Measurements from ENCODE around the gene NNT. TPM values are rescaled to one million over a fixed set of nuclear protein-coding genes. Genes with fewer than 3 reads are reported as not detected.

NNT gene
- total and polyA plus RNA-seq, 3 donors from 2014 or later, result 25.4 to 55.0 (median 32.1) TPM

DNA sequence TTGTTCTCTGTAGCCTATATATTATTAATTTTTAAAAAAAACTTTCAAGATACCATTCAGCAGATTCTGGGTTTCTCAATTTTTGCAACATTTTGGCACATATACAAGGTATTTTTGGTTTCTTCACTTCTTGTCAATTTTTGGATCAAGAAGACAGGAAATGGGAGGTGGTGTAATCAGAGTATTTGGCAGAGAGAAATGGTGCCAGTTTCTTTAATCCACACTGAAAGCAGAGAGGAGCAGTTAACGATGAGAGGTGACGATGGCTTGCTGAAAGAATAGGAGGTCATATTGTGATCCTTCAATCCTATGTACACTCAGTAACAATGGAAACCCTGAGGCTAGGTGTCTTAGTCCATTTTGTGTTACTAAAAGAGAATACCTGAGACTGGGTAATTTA lies 16.4 kb downstream of the NNT start:
- no peaks in the 10 kb centered on the region for H3K27me3 ChIP-seq
- no peaks in the 10 kb centered on the region for H3K9me3 ChIP-seq
- no peaks in the 10 kb centered on the region for H3K4me1 ChIP-seq
- no peak overlapping the region for H3K4me3 ChIP-seq
- WGBS, 2 donors, result 86 to 89% methylated on average over 2 of the region's 2 CpGs
- H3K27ac ChIP-seq, result no peak overlapping the region
- intact Hi-C loops (cut with DNase I; ENCODE audit: low total_unique reads), result no loop called here
- no peak for DNase-seq
- H3K36me3 ChIP-seq (ENCODE audit: low read depth, missing control alignments), result no peaks in the 10 kb centered on the region
- TF ChIP-seq, protein P1, sequence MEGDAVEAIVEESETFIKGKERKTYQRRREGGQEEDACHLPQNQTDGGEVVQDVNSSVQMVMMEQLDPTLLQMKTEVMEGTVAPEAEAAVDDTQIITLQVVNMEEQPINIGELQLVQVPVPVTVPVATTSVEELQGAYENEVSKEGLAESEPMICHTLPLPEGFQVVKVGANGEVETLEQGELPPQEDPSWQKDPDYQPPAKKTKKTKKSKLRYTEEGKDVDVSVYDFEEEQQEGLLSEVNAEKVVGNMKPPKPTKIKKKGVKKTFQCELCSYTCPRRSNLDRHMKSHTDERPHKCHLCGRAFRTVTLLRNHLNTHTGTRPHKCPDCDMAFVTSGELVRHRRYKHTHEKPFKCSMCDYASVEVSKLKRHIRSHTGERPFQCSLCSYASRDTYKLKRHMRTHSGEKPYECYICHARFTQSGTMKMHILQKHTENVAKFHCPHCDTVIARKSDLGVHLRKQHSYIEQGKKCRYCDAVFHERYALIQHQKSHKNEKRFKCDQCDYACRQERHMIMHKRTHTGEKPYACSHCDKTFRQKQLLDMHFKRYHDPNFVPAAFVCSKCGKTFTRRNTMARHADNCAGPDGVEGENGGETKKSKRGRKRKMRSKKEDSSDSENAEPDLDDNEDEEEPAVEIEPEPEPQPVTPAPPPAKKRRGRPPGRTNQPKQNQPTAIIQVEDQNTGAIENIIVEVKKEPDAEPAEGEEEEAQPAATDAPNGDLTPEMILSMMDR (IDR thresholded peaks at IDR 0.05), result no peak
- no peak for TF ChIP-seq POLR2A (IDR thresholded peaks at IDR 0.05)

DNA sequence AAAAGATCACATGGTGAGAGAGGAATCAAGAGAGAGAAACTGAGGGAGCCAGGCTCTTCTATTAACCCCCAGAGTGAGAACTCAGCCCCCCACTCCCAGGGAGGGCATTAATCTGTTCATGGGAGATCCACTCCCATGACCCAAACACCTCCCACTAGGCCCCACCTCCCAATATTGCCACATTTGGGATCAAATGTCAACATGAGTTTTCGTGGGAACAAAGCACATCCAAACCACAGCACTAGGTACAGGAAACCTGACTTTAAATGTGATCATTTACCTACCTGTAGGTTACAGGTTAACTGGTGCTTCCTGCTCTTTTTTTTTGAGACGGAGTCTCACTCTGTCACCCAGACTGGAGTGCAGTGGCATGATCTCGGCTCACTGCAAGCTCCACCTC lies 16.9 kb downstream of the NNT start:
- WGBS, 2 donors, result 94 to 100% methylated on average over 3 of the region's 3 CpGs
- H3K9me3 ChIP-seq, result no peaks in the 10 kb centered on the region
- no peak overlapping the region for H3K4me3 ChIP-seq
- no peak overlapping the region for H3K27ac ChIP-seq
- no peaks in the 10 kb centered on the region for H3K4me1 ChIP-seq
- H3K36me3 ChIP-seq (ENCODE audit: low read depth, missing control alignments), result no peaks in the 10 kb centered on the region
- intact Hi-C loops (cut with DNase I; ENCODE audit: low total_unique reads), result no loop called here
- TF ChIP-seq, protein P1 (IDR thresholded peaks at IDR 0.05), result no peak
- TF ChIP-seq POLR2A (IDR thresholded peaks at IDR 0.05), result no peak
- H3K27me3 ChIP-seq, result no peaks in the 10 kb centered on the region
- DNase-seq, result no peak

DNA sequence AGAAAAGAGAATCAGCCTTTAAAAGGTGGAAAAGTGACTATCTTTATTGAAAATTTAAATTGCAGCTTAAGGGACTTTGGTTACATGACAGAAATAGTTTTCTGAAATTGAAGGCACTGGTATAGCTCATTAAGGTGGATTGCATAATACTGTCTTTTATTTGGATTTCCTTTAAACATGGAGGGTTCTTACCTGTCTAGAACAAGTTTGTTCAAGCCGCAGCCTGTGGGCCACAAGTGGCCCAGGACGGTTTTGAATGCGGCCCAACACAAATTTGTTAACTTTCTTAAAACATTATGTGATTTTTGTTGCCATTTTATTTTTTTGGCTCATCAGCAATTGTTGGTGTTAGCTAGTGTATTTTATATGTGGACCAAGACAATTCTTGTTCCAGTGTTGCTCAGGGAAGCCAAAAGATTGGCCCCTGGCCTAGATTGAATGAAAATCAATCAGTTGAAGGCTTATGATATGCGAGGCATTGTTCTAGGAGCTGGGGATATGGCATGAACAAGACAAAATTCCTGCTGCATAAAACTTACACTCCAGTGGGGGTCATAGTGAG lies 18.0 kb downstream of the NNT start:
- WGBS, 2 donors, result 90 to 96% methylated on average over 4 of the region's 4 CpGs
- Histone ChIP-seq H3K4me1 (no peaks in the 10 kb centered on the region), H3K27ac (no peak overlapping the region), H3K9me3 (no peaks in the 10 kb centered on the region), H3K27me3 (no peaks in the 10 kb centered on the region), H3K4me3 (no peak overlapping the region), H3K36me3 (ENCODE audit: low read depth, missing control alignments) (no peaks in the 10 kb centered on the region)
- intact Hi-C loops (cut with DNase I; ENCODE audit: low total_unique reads), result no loop called here
- DNase-seq, result no peak
- TF ChIP-seq POLR2A (IDR thresholded peaks at IDR 0.05), result no peak
- TF ChIP-seq, protein P1 (IDR thresholded peaks at IDR 0.05), result no peak

DNA sequence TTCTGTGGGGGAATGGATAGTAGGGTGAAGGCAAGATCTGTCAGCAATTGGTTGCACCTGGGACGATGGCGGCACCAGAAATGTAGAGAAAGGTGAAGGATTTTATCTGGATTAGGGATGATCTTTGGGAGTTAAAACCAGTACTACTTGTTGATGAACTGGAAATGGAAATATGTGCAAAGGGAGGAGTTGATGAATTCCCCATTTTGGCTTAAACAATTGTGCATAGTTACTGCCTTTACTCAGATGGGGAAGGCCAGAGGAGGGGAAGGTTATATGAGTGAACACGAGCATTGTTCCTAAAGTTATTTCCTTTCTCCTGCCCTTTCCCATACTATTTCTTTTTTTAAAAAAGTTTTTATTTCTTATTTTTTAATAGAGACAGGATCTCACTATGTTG lies 19.1 kb downstream of the NNT start:
- Histone ChIP-seq H3K4me3 (no peak overlapping the region), H3K27me3 (no peaks in the 10 kb centered on the region), H3K9me3 (no peaks in the 10 kb centered on the region), H3K27ac (peak overlapping the region in 1 of 2 donors; percentile 70), H3K4me1 (no peaks in the 10 kb centered on the region), H3K36me3 (ENCODE audit: low read depth, missing control alignments) (no peaks in the 10 kb centered on the region)
- 94 to 100% methylated on average over 3 of the region's 3 CpGs for WGBS, 2 donors
- intact Hi-C loops (cut with DNase I; ENCODE audit: low total_unique reads), result no loop called here
- DNase-seq, result no peak
- TF ChIP-seq, protein P1 (IDR thresholded peaks at IDR 0.05), result no peak
- TF ChIP-seq POLR2A (IDR thresholded peaks at IDR 0.05), result no peak

- WGBS, 2 donors, result 44 to 49% methylated on average over 3 of the region's 3 CpGs
- TF ChIP-seq POLR2A (IDR thresholded peaks at IDR 0.05), result no peak
- TF ChIP-seq, protein P1 (IDR thresholded peaks at IDR 0.05), result no peak
- H3K27ac ChIP-seq, result peak overlapping the region; percentile 12 to 70
- H3K27me3 ChIP-seq, result no peaks in the 10 kb centered on the region
- no peak overlapping the region for H3K4me3 ChIP-seq
- H3K4me1 ChIP-seq, result no peaks in the 10 kb centered on the region
- intact Hi-C loops (cut with DNase I; ENCODE audit: low total_unique reads), result no loop called here
- H3K36me3 ChIP-seq (ENCODE audit: low read depth, missing control alignments), result no peaks in the 10 kb centered on the region
- DNase-seq, result peak; percentile 69
- H3K9me3 ChIP-seq, result no peaks in the 10 kb centered on the region
Measured at GRCh38 chr5:43623048-43623680, 20.2 kb downstream of the NNT start.
